HG03060 (cell line): ENCODE results near the gene MCAM.

Source experiments
- ATAC-seq: cut with Tn5 transposase; IDR thresholded peaks from one replicate; pipeline ENCODE4 v1.9.1; 2021; ENCODE audit warnings: low read depth, moderate number of reproducible peaks; ENCODE audit not compliant: unreplicated experiment

MCAM gene, protein sequence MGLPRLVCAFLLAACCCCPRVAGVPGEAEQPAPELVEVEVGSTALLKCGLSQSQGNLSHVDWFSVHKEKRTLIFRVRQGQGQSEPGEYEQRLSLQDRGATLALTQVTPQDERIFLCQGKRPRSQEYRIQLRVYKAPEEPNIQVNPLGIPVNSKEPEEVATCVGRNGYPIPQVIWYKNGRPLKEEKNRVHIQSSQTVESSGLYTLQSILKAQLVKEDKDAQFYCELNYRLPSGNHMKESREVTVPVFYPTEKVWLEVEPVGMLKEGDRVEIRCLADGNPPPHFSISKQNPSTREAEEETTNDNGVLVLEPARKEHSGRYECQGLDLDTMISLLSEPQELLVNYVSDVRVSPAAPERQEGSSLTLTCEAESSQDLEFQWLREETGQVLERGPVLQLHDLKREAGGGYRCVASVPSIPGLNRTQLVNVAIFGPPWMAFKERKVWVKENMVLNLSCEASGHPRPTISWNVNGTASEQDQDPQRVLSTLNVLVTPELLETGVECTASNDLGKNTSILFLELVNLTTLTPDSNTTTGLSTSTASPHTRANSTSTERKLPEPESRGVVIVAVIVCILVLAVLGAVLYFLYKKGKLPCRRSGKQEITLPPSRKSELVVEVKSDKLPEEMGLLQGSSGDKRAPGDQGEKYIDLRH

GRCh38 chr11:119316729-119317591 lies at the start of gene MCAM:
Gene MCAM (minus strand): TSS chr11:119317130. CDS start chr11:119317101, 29 bp downstream.
- ATAC-seq: no peak

- no peak for ATAC-seq
These were observed 48.2 kb upstream of the MCAM start for GRCh38 chr11:119365071-119365591.

DNA sequence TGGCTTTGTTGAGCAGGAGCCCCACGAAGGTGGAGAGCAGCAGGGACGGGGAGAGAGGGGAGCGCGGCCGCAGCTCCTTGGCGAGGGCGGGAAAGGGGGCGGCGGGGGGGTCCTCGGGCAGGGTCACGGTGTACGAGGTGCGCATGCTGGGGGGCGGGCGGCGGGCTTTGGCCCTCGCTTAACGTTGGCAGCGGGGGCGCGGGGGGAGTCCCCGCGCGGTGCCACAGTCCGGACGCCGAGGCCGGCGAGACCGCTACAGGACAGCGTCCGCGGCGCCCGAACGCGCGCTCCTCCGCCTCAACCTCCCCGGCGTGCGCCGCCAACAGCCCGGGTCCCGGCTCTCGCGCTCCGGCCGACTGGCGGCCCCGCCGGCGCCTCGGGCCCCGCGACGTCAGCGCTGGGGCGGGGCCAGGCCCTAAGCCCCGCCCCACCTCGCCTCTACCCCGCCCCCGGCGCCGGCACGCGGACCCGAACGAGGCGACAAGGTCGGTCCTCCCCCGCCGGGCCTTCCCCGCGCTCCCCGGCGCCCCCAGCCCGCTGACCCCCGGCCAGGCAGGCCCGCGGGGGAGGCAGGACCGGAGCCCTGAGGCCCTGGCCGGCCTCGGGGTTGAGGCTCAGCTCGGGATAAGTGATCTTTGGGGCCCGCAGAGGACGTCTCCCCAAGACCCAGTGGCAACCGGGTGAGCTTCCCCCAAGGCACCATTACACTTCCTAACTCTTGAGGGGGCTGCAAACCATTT lies 47.1 kb upstream of the MCAM start:
- no peak for ATAC-seq

DNA sequence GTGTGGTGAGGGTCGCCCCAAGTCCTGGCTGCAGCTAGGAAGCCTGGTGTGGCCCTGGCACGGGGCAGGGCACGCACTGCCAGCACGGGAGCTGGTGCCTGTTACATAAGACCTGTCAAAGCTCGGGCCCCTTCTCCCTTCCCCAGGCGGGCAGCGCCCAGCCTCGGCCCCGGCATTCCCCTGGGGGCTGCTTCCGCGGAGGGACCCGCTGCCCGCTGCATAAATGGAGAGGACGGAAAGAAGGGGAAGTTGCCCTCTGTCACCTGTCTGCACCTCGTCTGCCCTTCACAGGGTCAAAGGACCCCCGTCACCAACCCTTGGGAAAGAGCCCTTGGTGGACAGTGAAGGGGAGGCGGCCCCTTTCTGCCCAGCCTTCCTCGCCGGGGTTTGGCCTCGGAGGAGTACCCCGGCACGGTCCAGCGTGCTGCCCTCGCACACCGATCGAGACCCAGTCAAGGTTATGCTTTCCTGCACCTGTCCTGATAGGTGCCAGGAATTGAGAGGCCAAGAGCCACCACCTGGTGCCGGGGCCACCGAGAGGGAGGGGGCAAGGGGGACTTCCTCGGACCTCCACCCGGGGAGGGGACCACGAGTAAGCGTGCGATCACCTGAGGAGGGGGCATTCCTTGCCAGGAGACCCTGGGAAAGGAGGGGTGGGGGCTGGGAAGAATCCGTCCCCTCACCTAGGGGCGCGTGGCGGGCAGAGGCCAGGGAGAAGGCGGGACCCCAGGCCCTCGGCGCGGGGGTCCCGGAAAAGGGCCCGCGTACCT lies 46.3 kb upstream of the MCAM start:
- no peak for ATAC-seq

GRCh38 chr11:119362741-119363080 lies 45.8 kb upstream of the MCAM start:
- no peak for ATAC-seq

GRCh38 chr11:119361941-119362725 lies 45.2 kb upstream of the MCAM start:
- no peak for ATAC-seq

- ATAC-seq: no peak
These were observed 44.3 kb upstream of the MCAM start for GRCh38 chr11:119361056-119361787.

DNA sequence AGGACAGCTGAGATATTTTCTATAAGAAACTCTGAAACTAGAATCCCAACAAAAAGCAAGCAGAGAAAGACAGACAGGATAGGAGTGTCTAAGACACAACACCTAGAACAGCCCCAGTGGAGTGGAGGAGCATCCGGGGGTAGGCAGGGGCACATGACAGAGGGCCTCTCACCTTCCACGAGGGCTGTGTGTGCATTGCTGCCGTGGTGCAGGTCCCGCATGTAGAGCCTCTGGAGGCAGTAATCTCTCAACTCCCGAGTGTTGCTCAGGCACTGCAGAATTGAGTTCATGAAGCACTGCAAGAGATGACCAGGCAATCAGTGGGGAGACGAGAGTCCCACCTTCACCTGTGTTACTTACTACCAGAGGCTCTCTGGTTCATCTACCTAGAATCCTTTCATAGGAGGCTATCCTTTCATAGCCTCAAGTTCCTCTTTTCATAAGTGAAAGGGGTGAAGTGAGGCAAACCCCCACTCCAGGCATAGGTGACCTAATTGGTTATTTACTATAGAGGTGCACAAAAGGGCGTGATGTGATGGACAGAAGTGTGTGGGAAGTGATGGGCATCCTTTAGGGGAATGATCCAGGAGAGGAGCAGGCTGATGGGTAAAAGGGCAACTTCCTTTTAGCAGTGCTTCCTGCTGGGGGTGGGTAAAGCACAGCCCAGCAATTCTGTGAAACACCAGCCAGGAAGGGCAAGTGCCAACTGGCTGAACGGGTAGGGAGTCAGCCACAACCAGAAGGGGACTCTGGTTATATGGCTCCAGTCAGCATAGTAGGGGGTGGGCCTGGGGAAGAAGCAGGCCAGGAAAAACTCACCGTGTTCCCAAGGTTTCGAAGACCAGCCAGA lies 42.7 kb upstream of the MCAM start:
- no peak for ATAC-seq

DNA sequence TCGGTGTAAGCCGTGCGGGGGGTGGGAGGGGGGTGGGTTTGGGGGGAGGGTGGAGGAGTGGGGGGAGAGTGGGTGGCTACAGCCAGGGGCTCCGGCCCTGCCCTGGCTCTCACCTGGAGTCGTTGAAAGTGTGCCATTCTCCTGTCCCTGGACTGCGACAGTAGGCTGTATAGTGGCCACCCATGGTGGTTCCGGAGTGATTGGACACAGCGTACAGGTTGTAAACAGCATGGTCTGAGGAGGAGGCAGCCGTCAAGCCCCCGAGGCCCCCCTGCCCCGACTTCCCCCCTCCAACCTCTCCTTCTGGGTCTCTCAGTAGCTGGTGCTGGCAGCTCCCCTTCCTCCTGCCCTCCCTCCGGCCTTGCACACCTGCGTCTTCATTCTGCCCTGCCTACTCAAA lies 40.1 kb upstream of the MCAM start:
- no peak for ATAC-seq

DNA sequence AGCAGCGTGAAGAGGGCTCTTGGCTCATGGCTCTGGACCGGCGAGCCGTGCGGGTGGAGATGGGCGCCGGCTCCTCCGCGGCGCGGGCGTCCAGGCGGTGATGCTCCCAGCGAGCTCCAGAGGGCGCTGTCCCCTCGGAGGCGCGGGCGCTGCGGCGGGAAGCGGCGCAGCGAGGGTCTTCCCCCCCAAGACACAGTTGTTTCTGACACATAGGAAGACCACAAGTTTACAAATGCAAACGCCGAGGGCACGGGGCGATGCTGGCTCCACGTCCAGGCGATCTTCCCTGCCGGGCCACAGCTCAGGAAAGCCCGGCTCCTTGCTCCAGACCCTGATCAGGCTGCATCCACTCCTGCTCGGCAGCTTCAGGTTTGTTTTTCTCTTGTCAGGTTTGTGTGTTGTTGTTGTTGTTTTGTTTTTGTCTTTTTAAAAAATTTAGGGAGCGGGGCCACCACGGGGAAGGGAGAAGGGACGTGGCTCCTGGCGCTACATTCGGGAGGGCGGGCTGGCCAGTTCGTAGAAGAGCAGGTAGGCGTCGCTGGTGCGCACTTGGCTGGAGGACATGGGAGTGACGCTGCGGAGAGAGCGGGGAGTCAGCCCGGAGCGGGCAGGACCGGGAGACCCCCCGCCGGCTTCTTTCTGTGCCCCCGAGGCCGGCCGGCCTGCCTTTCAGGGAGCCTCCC lies 39.6 kb upstream of the MCAM start:
- ATAC-seq: no peak

GRCh38 chr11:119355091-119355843 lies 38.3 kb upstream of the MCAM start:
- no peak for ATAC-seq

DNA sequence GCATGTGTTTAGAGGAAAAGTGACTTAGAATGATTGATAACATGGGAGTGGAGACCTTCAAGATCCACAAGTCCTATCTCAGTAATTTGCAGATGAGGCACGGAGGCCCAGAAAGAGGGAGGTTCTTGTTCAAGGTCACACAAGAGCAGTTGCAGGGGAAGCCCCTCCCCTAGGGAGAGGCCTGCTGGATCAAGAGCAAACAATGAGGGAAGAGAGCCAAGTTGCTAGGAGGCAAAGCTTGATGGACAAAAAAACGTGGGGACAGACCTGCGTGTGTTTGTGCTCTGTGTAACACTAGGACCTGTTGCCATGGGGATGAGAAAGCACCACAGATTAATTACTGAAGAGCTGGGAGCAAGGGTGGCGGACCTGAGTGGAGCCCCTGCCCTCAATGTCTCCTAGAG lies 35.9 kb upstream of the MCAM start:
- ATAC-seq: no peak

DNA sequence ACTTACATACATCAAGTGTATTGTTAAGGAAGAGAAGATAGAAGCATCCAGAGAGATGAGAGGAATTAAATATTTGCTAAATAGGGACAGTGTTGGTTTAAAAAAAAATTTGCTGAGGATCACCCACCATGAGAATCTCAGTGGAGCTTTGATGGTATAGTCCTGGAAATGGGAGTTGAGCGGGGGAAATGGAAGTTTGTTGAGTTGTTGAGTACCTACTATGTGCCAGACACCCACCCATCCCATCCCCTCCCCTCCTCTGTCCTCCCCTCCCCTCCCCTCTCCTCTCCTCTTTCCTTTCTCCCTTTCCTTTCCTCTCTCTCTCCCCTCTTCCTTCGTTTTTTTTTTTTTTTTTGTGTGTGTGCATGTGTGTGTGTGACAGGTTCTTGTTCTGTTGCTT lies 34.3 kb upstream of the MCAM start:
- ATAC-seq: no peak

DNA sequence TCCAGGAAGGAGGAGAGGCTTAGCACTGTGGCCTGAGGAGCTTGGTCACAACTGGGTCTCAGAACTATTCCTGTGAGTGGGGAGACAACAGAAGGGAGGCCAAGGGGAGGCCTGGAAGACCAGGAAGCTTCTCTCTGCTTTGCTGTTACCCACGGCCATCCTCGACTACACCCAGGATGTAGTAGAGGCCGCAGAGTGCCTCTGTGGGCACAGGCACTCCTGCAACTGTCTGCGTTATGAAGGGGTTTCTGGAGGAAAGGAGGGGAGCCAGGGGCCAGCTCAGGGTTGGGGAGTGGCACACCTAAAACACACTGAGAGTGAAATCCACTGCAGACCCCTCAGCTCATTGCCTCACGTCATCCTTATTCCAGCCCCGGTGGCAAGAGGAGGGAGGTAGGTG lies 33.4 kb upstream of the MCAM start:
- no peak for ATAC-seq

DNA sequence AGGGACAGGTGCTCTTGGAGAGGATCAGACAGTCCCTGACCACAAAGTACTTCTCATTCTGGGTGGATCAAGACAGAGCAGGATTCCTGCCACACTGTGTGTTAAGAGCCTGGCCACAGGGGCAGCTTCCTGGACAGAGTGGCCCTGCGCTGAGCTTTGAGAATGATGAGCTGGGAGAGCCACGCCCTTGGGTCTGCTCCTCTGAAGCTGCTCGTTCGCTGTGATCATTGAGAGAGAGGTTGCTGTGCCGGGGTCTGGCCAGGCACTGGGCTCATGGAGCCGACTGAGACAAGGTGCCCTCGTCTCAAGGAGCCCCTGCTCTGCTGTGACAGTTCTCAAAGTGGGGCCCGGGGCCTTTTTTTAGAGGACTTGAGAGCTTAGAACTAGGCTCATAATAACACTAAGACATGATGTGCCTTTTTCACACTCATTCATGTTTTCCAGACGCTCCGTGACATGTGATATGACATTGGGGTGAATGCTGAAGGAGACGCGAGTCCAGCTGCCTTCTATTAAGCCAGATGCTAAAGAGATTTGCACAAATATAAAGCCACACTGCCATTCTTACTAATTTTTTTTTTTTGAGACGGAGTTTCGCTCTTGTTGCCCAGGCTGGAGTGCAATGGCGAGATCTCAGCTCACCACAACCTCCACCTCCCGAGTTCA lies 31.1 kb upstream of the MCAM start:
- ATAC-seq: no peak

DNA sequence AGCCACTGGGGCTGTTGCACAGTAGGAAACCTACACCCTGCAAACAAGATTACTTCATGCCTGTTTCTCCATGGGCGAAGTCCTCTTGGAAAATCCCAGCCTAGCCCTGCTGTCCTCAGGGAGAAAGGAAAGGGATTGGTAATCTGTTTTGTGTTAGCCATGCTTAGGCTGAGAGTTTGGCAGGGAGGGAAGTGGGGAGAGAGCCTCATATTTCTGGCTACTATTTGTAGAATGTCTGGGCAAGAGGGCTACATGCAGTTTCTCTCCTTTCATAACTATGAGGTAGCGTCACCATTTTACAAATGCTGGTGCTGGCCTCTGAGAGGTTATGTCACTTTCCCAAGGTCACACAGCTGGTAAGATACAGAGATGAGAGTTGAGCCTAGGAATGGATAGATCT lies 30.3 kb upstream of the MCAM start:
- ATAC-seq: no peak
